Measurements from ENCODE around the gene KRTAP1-5.
"Not testable (repeated sequence)": the region's sequence is repeated elsewhere in the genome, so short reads cannot be mapped to it uniquely, and the experiment has no call there.

KRTAP1-5 gene

GRCh38 chr17:41058741-41059140, 31.7 kb upstream of the KRTAP1-5 start:
- no peak for DNase-seq (ENCODE audit: low read depth)
- H3K4me3 ChIP-seq (ENCODE audit: low read length): no peak overlapping the region
- TF ChIP-seq CTCF (conservative IDR thresholded peaks at IDR 0.05; ENCODE audit: low read length): no peak

- no peak overlapping the region for H3K4me3 ChIP-seq (ENCODE audit: low read length)
- TF ChIP-seq CTCF (conservative IDR thresholded peaks at IDR 0.05; ENCODE audit: low read length): no peak
- DNase-seq (ENCODE audit: low read depth): no peak
Observed at GRCh38 chr17:41057547-41057946, 30.5 kb upstream of the KRTAP1-5 start.

GRCh38 chr17:41055130-41055529, 28.1 kb upstream of the KRTAP1-5 start, which contains the start of gene KRTAP2-2:
KRTAP2-2 (minus strand) TSS chr17:41055230; CDS start chr17:41055211, 19 bp downstream.
- DNase-seq (ENCODE audit: low read depth); H3K4me3 ChIP-seq (ENCODE audit: low read length): not testable (repeated sequence)

- not testable (repeated sequence) for DNase-seq (ENCODE audit: low read depth); H3K4me3 ChIP-seq (ENCODE audit: low read length)
Observed at GRCh38 chr17:41054556-41054955, 27.5 kb upstream of the KRTAP1-5 start.

- no peak for DNase-seq (ENCODE audit: low read depth)
- H3K4me3 ChIP-seq (ENCODE audit: low read length): no peak overlapping the region
- no peak for TF ChIP-seq CTCF (conservative IDR thresholded peaks at IDR 0.05; ENCODE audit: low read length)
Observed at GRCh38 chr17:41054025-41054424, 27.0 kb upstream of the KRTAP1-5 start.

- peak; percentile 87 for DNase-seq (ENCODE audit: low read depth)
- no peak for TF ChIP-seq CTCF (conservative IDR thresholded peaks at IDR 0.05; ENCODE audit: low read length)
- H3K4me3 ChIP-seq (ENCODE audit: low read length): no peak overlapping the region
Observed at GRCh38 chr17:41052566-41052965, 25.6 kb upstream of the KRTAP1-5 start.

- no peak overlapping the region for H3K4me3 ChIP-seq (ENCODE audit: low read length)
- TF ChIP-seq CTCF (conservative IDR thresholded peaks at IDR 0.05; ENCODE audit: low read length): no peak
- DNase-seq (ENCODE audit: low read depth): peak; percentile 85
Observed at GRCh38 chr17:41049110-41049509, 22.1 kb upstream of the KRTAP1-5 start.

- H3K4me3 ChIP-seq (ENCODE audit: low read length): no peak overlapping the region
- DNase-seq (ENCODE audit: low read depth): peak; percentile 80
- TF ChIP-seq CTCF (conservative IDR thresholded peaks at IDR 0.05; ENCODE audit: low read length): no peak
Observed at GRCh38 chr17:41048441-41048840, 21.4 kb upstream of the KRTAP1-5 start.

GRCh38 chr17:41046735-41047465, 19.9 kb upstream of the KRTAP1-5 start, which contains the start of gene KRTAP2-1:
KRTAP2-1 (minus strand) TSS chr17:41047316; CDS start chr17:41047267, 49 bp downstream.
- DNase-seq (ENCODE audit: low read depth); H3K4me3 ChIP-seq (ENCODE audit: low read length): not testable (repeated sequence)

Data from AG10803 (cell line).